Transverse colon (tissue), 4 donors: ENCODE data around the gene TENM4.

Experiments
- CTCF ChIP-seq, 5 experiments: fragments of 200-600 bp in 3 of 5; fragments of 450-650 bp in 2 of 5; sonication (generic) in 3 of 5; IDR thresholded peaks; 1 replicate in 2 of 5; 2 replicates in 3 of 5; pipeline ENCODE4 v1.5.1; 2016 to 2017; ENCODE audit warnings: antibody characterized with exemption in 5 of 5, inconsistent platforms in 3 of 5, mild to moderate bottlenecking in 2 of 5, moderate library complexity in 1 of 5
- EP300 ChIP-seq: sonication (generic); formaldehyde crosslinking; IDR thresholded peaks from one replicate; pipeline ENCODE4 v1.6.1; 2017; ENCODE audit warnings: antibody characterized with exemption, low read depth
- POLR2A ChIP-seq: fragments of 450-650 bp; IDR thresholded peaks from one replicate; pipeline ENCODE4 v1.6.1; 2016; ENCODE audit warnings: antibody characterized with exemption, mild to moderate bottlenecking, moderate library complexity
- POLR2AphosphoS5 ChIP-seq, 3 donors: sonication (generic); formaldehyde crosslinking; IDR thresholded peaks; one replicate each; pipeline ENCODE4 v1.6.1; 2016; ENCODE audit warnings: antibody characterized with exemption in 3 of 3

- no peak for TF ChIP-seq CTCF (IDR thresholded peaks at IDR 0.05)
- TF ChIP-seq POLR2A, result no peak
- no peak for TF ChIP-seq POLR2AphosphoS5 (IDR thresholded peaks at IDR 0.05)
- no peak for TF ChIP-seq EP300
These were observed 708.6 kb downstream of the TENM4 start for GRCh38 chr11:78732246-78732645.
